ENCODE measurements around the gene ELMO1. TPM values are rescaled to one million over a fixed set of nuclear protein-coding genes. Genes with fewer than 3 reads are reported as not detected.

The ELMO1 gene
- total and polyA plus RNA-seq, 2 experiments from 2014 or later: 6.5 to 24.9 TPM

DNA sequence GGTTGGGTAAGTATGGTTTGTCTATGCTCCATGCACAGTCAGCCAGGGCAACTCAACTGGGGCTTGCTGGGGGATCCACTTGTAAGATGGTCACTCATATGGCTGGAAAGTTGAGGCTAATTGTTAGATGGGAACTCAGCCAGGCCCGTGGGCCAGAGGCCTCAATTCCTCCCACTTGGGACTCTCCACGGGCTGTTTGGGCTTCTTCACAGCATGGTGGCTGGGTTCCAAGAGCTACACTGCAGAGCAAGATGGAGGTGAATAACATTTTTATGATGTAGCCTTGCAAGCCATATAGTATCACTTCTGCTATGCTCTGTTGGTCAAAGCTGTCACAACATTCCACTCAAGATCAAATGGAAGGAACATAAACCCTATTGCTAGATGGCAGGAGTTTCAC is 39.2 kb downstream of the ELMO1 start:
- Histone ChIP-seq H3F3A (replicated peaks; ENCODE audit: low read depth) (no peaks in the 10 kb centered on the region), H3K9me2 (ENCODE audit: insufficient read depth) (no peaks in the 10 kb centered on the region), H3K27me3 (ENCODE audit: insufficient read depth) (no peaks in the 10 kb centered on the region), H3K4me3 (no peak overlapping the region), H4K20me1 (replicated peaks; ENCODE audit: insufficient read depth) (no peaks in the 10 kb centered on the region), H3K79me2 (replicated peaks; ENCODE audit: insufficient read depth) (no peaks in the 10 kb centered on the region), H3K27ac (ENCODE audit: low read depth) (no peak overlapping the region), H3K4me1 (ENCODE audit: insufficient read depth) (peaks cover 7% of the 10 kb centered on the region; the same call in 1 of the 2 replicates), H3K4me2 (no peak overlapping the region), H3K36me3 (ENCODE audit: insufficient read depth) (no peaks in the 10 kb centered on the region), H2AFZ (no peak overlapping the region)
- peaks cover 6% of the 10 kb centered on the region for H3K9me3 Mint-ChIP-seq
- DNase-seq (ENCODE audit: low spot score) (no peak), ATAC-seq (no peak)
- TF ChIP-seq, protein P1, sequence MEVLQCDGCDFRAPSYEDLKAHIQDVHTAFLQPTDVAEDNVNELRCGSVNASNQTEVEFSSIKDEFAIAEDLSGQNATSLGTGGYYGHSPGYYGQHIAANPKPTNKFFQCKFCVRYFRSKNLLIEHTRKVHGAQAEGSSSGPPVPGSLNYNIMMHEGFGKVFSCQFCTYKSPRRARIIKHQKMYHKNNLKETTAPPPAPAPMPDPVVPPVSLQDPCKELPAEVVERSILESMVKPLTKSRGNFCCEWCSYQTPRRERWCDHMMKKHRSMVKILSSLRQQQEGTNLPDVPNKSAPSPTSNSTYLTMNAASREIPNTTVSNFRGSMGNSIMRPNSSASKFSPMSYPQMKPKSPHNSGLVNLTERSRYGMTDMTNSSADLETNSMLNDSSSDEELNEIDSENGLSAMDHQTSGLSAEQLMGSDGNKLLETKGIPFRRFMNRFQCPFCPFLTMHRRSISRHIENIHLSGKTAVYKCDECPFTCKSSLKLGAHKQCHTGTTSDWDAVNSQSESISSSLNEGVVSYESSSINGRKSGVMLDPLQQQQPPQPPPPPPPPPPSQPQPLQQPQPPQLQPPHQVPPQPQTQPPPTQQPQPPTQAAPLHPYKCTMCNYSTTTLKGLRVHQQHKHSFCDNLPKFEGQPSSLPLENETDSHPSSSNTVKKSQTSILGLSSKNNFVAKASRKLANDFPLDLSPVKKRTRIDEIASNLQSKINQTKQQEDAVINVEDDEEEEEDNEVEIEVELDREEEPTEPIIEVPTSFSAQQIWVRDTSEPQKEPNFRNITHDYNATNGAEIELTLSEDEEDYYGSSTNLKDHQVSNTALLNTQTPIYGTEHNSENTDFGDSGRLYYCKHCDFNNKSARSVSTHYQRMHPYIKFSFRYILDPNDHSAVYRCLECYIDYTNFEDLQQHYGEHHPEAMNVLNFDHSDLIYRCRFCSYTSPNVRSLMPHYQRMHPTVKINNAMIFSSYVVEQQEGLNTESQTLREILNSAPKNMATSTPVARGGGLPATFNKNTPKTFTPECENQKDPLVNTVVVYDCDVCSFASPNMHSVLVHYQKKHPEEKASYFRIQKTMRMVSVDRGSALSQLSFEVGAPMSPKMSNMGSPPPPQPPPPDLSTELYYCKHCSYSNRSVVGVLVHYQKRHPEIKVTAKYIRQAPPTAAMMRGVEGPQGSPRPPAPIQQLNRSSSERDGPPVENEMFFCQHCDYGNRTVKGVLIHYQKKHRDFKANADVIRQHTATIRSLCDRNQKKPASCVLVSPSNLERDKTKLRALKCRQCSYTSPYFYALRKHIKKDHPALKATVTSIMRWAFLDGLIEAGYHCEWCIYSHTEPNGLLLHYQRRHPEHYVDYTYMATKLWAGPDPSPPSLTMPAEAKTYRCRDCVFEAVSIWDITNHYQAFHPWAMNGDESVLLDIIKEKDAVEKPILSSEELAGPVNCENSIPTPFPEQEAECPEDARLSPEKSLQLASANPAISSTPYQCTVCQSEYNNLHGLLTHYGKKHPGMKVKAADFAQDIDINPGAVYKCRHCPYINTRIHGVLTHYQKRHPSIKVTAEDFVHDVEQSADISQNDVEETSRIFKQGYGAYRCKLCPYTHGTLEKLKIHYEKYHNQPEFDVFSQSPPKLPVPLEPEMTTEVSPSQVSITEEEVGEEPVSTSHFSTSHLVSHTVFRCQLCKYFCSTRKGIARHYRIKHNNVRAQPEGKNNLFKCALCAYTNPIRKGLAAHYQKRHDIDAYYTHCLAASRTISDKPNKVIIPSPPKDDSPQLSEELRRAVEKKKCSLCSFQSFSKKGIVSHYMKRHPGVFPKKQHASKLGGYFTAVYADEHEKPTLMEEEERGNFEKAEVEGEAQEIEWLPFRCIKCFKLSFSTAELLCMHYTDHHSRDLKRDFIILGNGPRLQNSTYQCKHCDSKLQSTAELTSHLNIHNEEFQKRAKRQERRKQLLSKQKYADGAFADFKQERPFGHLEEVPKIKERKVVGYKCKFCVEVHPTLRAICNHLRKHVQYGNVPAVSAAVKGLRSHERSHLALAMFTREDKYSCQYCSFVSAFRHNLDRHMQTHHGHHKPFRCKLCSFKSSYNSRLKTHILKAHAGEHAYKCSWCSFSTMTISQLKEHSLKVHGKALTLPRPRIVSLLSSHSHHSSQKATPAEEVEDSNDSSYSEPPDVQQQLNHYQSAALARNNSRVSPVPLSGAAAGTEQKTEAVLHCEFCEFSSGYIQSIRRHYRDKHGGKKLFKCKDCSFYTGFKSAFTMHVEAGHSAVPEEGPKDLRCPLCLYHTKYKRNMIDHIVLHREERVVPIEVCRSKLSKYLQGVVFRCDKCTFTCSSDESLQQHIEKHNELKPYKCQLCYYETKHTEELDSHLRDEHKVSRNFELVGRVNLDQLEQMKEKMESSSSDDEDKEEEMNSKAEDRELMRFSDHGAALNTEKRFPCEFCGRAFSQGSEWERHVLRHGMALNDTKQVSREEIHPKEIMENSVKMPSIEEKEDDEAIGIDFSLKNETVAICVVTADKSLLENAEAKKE (CRISPR knock-in tag; IDR thresholded peaks at IDR 0.05): no peak
- TF ChIP-seq, protein P2, sequence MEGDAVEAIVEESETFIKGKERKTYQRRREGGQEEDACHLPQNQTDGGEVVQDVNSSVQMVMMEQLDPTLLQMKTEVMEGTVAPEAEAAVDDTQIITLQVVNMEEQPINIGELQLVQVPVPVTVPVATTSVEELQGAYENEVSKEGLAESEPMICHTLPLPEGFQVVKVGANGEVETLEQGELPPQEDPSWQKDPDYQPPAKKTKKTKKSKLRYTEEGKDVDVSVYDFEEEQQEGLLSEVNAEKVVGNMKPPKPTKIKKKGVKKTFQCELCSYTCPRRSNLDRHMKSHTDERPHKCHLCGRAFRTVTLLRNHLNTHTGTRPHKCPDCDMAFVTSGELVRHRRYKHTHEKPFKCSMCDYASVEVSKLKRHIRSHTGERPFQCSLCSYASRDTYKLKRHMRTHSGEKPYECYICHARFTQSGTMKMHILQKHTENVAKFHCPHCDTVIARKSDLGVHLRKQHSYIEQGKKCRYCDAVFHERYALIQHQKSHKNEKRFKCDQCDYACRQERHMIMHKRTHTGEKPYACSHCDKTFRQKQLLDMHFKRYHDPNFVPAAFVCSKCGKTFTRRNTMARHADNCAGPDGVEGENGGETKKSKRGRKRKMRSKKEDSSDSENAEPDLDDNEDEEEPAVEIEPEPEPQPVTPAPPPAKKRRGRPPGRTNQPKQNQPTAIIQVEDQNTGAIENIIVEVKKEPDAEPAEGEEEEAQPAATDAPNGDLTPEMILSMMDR (conservative IDR thresholded peaks at IDR 0.05; ENCODE audit: low read depth in 2 of 2): no peak
- no peak overlapping the region for H3K4me3 Mint-ChIP-seq
- no peak overlapping the region for H3K27ac Mint-ChIP-seq
- peaks cover 14% of the 10 kb centered on the region for H3K4me1 Mint-ChIP-seq
- peaks cover 6% of the 10 kb centered on the region for H3K36me3 Mint-ChIP-seq (ENCODE audit: low read depth)
- peaks cover 2% of the 10 kb centered on the region for H3K27me3 Mint-ChIP-seq (ENCODE audit: insufficient read depth, low read depth, poor library complexity)

Measured in GM23338 (cell line).